MV-4-11 (cell line): ENCODE measurements around the gene CLEC4M.
"Not testable (repeated sequence)": the region's sequence is repeated elsewhere in the genome, so short reads cannot be mapped to it uniquely, and the experiment has no call there.

Experiments
- DNase-seq: peaks from one replicate; lab custom pipeline; 2025; lab: John Stamatoyannopoulos, UW

The CLEC4M gene

DNA sequence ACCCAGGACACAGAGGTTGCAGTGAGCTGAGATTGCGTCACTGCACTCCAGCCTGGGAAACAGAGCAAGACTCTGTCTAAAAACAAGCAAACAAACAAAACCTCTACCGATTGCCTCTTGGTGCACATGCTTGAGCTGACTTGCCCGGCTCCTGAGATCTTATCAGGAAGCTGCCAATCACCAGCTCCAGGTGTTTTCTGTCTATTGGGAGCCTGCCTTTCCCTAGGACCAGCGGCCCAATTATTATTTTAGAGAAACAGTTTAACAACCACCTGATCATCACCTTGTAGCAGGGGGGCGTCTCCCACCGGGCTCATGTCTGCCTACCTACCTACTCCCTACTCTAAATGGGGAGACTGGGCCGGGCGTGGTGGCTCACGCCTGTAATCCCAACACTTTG, 10.8 kb downstream of the CLEC4M start:
- DNase-seq: no peak

DNA sequence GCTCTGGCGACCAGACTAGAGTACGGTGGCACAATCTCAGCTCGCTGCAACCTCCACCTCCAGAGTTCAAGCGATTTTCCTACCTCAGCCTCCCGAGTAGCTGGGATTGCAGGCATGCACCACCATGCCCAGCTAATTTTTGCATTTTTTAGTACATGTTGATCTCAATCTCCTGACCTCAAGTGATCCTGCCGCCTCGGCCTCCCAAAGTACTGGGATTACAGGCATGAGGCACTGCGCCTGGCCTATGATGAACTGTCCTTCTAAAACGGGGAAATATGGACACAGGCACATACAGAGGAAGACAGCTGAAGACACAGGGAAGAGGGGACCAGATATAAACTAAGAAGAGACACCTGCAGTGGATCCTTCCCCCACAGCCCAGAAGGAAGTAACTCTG, 12.7 kb downstream of the CLEC4M start:
- no peak for DNase-seq

DNA sequence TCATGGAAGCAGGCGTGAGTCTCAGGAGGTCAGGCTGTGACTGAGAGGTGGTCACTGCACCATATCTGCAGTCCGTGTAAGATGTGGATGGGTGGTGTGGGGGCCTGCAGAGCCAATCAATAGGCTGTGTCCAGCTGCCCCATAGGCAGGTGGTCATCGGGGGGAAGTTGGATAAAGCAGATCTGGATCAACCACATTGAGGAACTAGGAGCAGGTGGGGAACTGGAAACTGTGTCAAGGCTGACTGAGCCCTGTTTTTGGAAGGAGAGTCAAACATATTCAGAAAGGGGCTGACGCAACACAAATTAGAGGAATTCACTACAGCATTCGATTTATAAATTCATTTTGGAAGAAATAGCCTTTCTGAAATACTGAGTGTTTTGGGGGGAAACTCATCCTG, 15.0 kb downstream of the CLEC4M start:
- peak; percentile 94 for DNase-seq

DNA sequence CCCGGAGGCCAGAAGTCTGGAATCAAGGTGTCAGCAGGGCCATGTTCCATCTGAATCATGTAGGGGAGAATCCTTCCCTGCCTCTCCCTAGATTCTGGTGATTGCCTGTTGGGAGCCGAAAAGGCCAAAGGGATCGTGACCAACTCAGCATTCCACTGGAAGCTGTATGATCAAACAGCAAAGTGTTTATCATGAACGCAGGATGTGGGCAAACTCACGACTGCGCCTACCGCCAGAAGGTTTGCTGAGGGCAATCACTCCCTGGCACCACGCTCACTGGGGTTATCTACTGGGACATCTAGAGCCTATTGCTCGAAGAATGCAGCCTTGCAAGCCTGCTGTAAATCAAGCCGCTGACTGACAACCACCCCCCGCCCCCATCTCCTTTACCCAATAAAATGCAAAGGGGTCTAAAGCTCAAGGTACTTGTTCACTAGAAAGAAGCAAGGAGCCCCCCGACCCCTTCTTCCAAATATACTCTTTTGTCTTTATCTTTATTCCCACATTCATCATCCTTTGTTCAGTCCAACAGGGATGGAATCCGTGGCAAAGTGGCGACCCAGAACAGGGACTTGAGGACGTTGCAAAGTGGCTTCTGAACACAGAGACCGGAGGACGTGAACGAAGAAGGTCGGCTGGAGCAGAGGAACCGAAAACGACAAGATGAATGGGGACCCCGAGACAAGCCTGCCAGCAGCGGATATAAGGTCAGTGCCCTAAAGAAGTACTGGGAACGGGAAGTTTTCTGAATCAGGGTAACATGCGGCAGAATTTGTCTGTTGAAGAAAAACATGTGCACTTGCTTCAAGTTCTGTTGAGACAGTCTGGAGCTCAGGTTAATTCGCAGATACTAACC, 16.8 kb downstream of the CLEC4M start:
- DNase-seq: peak; percentile 49

DNA sequence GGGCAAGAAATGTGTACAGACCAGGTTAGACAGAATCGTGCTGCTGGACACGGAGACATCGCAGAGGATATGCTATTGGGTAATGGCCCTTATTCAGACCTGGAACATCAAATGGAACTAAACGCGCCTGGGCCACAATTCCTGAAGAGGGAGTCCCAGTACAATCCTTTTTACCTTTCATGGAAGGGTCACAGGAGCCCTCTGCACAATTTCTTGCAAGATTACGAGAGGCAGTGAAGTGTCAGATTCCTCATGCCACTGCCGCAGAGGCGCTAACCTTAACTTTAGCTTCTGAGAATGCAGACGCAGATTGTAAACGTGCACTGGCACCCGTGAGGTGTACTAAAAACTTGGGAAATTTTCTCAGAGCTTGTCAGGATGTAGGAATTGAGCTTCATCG, 18.1 kb downstream of the CLEC4M start:
- DNase-seq: no peak

DNA sequence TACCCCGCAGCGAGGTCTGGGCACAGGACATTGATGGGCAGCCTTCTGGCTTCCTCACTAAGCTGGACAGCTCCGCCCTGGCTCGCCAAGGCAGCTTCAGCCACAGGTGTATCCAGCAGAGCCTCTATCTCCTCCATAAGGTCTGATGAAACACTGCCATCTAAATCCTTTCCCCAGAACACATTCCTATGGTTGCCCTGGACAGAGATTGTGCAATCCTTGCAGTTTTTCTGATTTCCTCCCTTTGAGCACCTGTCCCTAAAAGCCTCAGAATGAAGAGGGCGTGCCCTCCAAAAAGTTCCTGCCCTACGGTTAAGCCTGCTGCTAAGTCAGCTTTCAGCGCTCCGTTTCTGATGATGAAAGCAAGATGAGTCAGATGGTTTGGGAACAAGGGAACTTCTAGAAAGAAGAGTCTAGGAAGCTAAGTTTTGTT, 21.0 kb downstream of the CLEC4M start:
- DNase-seq: peak; percentile 98

DNA sequence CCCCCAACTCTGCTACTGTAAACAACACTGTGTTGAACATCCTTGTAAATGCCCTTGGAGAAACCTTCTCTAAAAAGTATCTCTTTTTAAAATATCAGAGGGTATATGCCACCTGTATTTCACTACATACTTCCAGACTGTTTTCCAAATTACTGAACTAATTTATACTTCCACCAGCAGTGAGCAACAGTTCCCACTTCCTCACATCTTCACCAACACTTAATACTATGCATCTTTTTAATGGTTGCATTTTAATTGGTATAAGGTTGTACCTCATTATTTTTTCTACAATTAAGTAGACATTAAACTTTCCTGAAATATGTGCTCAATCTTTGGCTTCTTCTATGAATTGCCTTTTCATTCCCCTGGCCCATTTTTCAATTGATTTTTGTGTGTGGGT, 21.8 kb downstream of the CLEC4M start:
- DNase-seq: no peak

DNA sequence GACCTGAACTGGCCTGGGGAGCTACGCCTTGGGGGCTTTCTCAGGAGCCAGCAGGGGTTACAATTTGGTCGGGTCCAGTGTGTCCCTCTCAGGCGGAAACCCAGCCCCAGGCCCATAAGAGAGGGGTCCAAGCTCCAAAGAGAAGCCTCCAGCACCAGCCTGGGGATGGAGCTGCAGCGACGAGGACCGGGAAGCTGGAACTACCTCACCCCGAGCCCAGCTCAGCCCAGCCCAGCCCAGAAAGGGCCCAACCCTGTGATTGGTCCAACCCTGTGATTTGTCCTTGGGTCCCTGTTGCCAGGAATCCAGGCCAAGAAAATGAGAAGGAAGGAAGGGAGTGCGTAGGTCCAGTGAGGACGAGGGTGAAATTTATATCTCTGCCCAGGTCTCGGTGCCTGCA, 24.1 kb downstream of the CLEC4M start:
- DNase-seq: no peak

DNA sequence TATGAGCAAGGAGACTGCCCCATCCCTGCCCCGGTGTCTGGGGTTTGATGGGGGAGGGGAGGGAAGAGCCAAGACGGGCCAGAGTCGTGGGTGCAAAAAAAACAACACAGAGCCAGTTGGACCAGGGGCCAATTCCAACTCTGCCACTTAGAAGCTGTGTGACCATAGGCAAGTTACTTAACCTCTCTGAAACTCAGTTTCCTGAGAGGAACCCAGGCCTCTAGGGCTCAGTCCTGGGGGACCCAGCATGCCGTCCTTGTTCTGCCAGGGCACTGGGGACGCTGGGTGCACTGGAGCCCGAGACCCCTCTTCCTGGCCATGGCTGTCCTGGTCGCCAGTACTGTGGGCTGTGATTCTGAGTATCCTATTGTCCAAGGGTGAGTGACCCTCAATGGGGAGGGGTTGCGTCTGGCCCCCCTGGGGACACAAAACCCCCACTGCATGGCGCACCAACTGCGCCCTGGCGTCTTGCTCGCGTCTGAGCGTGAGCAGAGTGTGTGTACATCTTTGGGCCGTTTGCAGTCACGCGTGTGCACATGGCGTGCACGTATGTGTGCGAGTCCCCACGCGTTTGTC, 24.6 kb downstream of the CLEC4M start:
- no peak for DNase-seq

DNA sequence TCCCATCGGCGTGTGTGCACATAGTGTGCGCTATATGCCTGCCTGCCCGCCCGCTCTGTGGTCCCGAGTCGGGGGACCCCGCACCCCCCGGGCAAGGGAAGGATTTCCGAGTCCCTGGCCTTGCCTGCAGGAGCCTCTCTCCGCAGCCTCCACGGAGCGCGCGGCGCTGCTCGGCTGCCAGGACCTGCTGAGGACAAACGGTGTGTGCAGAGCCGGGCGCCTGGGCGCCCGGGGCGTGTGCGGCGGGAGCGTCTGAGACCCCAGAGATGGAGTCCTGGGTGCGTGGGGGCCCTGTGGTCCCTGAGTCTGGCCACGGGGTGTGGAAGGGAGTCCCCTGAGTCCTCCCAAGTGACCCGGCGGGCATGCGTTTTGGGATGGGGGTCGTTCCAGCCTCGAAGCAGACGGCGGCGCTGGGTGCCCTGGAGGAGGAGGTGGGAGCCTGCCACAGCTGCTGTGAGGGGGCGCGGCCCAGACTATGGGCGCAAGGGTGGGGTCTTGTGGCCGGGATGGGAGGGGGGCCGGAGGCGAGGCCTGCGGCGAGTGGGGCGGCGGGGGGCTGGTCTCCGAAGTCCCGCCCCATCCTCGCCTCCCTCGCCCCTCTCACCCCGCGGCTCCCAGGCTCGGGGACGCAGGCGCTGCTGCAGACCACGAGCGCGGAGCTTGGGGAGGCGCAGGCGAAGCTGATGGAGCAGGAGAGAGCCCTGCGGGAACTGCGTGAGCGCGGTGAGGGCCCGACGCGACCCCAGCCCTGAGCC, 25.3 kb downstream of the CLEC4M start:
- DNase-seq: no peak

DNA sequence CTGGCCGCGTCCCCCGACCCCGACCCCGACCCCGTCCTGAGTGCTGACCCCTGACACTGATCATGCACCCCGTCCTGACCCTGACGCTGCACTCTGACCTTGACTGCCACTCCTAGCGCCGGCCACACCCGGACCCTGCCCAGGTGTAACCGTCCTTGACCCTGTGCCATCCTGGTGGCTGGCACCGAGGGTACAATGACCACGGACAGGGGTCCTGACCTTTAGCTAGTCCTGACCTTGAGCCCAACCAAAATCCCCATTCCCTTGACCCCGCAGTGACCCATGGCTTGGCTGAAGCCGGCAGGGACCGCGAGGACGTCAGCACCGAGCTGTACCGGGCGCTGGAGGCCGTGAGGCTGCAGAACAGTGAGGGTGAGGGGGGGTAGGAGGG, 25.9 kb downstream of the CLEC4M start:
- DNase-seq: no peak

DNA sequence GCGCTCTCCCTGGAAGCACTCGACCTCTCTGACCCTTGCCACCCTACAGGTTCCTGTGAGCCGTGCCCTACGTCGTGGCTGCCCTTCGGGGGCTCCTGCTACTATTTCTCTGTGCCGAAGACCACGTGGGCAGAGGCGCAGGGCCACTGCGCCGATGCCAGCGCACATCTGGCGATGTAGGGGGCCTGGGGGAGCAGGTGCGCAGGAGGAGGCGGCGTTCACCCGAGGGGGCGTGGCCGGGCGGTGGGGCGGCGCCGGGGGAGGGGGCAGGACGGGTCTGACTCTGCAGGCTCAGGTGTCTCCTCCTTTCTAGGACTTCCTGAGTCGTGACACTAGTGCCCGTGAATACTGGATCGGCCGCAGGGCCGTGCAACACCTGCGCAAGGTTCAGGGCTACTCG, 26.4 kb downstream of the CLEC4M start:
- DNase-seq: no peak

DNA sequence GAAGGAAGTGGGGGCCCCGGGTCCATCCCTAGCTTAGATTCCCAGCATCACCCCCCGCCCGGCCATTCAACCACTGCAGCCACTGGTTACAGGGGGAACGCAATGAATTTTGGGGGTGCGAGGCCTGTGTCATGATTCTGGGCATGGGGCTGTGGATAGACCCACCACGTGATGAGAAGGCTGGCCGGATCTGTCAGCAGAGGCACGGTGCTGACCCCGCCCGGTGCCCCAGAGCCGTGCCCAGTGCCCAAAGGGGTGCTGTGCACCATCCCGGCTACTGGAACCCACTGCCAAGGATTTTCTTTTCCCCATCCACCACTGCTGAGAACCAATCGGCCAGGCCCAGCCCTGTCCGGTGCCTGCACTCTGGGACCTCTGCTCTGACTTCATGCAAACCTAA, 27.4 kb downstream of the CLEC4M start:
- no peak for DNase-seq

DNA sequence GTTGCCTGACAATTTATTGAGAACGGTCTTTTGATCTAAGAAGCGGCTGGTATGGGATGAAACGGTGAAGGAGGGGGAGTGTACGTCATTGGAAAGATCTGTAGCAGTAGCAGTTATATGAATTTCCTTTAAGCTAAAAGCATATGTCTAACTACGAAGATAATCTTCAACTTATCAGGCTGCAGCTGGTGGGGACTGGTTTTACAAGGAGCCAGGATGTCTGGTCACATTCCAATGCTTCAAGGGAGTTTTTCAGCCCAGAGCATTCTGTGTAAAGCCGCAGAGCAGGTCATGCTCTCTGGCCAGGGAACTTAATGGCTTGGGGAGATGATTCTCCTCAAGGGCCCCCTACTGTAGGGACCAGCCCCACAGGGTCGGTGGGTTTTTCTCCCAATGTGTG, 29.2 kb downstream of the CLEC4M start:
- no peak for DNase-seq

DNA sequence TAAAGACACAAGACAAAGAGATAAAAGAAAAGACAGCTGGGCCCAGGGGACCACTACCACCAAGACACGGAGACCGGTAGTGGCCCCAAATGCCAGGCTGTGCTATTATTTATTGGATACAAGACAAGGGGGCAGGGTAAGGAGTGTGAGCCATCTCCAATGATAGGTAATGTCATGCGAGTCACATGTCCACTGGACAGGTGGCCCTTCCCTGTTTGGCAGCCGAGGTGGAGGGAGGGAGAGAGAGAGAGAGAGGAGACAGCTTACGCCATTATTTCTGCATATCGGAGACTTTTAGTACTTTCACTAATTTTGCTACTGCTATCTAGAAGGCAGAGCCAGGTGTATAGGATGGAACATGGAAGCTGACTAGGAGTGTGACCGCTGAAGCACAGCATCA, 29.7 kb downstream of the CLEC4M start:
- not testable (repeated sequence) for DNase-seq

DNA sequence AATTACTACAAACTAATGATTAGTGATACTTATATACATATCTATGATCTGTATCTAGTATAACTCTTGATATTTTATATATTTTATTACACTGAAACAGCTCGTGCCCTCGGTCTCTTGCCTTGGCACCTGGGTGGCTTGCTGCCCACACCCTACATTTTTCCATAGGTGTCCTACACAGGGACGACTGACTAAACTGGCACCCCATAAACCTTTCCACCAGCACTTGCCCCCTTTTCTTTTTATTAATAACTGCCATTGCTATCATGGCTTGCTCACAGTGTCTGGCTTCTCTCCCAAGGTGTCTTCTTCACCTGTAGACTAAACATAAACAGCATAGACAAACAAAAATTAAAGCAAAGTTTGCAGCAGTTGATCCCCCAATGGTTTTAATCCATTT, 30.4 kb downstream of the CLEC4M start:
- no peak for DNase-seq

DNA sequence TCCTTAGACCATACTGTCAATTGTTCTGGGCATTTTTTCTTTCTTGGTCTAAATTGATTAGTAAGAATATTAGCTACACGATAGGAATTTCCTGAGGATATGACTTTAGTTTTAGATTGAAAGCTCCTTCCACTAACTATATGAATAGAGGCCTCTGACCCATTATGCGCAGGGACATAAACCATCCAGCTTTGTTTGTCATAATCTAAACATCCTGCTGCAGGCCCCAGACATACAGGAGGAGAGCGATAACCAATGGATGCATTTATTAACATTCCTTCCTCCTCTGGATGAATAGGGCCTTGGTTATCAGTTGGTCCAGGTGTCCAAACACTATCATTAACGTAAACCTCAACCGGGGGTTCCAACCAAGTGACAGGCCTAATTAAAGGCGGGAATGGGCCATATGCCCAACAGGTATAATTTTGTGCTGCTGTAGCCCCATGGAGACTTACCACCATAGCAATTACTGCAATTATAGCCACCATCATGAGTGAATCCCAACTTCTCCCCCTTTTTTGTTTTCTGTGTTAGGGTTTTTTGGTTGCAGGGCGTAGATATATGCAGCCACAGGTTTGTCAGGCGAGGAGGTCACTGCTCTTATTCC, 32.6 kb downstream of the CLEC4M start:
- no peak for DNase-seq

DNA sequence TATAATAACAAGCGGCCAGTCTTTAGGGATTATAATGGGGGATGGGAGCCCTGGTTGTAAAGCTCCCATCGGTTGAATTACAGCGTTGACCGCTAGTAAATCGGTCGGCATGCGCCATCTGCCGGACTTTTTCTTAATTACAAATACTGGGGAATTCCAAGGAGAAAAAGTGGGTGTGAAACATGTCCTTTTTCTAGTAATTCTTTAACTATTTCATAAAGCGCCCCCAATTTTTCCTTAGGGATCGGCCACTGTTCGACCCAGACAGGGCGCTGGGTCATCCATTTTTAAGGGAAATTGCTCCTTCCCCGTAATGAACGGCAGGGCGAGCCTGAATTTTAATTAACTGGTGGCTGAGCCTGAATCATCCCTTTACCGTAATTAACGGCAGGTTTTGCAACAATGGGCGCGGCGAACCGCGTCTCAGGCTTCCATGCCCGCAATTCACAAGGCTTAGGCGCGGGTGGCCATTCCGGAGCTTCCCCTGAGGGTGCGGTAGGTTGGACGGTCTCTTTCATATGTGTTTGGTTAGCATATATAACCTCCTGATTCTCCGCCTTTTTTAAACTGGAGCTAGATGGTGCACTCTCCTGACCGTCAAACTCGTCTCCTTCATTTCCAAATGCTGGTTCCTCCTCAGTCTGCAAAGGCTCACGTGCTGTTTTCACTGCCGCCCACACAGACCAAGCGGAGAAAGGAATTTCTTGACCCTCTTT, 36.8 kb downstream of the CLEC4M start:
- peak; percentile 80 for DNase-seq

DNA sequence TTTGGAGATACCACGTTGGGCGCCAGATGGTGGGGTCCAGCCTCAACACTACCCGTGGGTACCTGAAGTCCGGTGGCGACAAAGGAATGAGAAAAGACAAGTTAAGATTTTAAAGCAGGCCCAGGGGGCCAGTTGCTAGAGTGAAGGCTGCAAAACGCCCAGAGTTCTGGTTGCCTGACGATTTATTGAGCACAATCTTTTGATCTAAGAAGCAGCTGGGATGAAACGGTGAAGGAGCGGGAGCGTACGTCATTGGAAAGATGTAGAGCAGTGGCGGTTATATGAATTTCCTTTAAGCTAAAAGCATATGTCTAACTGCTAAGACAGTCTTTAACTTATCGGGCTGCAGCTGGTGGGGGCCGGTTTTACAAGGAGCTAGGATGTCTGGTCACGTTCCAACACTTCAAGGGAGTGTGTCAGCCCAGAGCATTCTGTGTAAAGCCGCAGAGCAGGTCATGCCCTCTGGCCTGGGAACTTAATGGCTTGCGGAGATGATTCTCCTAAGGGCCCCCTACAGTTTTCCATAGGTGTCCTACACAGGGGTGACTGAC, 38.1 kb downstream of the CLEC4M start:
- DNase-seq: no peak

DNA sequence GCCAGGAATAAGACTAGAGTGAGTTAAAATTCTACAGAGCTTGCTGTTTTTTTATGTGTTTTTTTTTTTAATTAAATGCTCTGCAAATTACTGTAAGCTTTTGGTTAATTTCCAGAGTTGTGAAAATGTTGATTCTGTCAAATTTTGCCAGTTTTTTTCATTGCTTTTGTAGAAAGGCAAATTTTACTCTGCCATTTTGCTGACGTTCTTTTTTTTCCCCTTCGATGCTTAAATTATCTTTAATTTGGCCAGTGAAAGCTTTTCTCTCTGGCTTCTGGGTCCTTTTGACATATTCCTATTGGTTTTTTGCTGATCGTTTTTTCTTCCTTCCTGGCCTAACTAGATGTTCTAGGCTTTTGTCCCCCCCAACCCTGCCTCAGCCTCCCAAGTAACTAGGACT, 43.2 kb downstream of the CLEC4M start:
- no peak for DNase-seq

DNA sequence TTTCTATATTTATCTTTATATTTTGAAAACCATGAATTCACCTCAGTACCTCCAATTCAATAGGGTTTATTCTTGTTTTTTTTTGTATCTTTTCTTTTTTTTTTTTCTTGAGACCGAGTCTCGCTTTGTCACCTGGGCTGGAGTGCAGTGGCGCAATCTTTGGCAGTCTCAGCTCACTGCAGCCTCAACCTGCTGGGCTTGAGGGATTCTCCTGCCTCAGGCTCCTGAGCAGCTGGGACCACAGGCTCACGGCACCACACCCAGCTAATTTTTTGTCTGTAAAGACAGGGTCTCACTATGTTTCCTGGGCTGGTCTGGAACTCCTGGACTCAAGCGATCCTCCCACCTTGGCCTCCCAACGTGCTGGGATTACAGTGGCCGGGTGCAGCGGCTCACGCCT, 43.8 kb downstream of the CLEC4M start:
- no peak for DNase-seq

DNA sequence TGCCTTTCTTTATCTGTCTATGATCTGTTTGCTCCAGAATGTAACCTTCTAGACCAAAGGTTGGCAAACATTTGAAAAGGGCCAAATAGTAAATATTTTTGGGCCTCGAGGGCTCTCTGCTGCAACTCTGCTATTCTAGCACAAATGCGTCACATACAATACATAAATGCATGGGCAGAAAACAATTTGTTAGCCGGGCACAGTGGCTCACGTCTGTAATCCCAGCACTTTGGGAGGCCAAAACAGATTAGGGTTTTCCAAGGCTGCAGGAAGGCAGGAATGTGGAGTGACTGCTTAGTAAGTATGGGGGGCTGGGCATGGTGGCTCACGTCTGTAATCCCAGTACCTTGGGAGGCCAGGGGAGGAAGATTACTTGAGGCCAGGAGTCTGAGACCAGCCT, 45.1 kb downstream of the CLEC4M start:
- no peak for DNase-seq
